DND-41 (cell line): ENCODE data around the gene PIP4K2A.
"Not testable (repeated sequence)": the region's sequence is repeated elsewhere in the genome, so short reads cannot be mapped to it uniquely, and the experiment has no call there.

Experiments used
- EZH2 ChIP-seq: IDR thresholded peaks from 3 replicates; pipeline ENCODE4 v1.6.1; 2012; ENCODE audit warnings: borderline replicate concordance, low read depth, mild to moderate bottlenecking, moderate library complexity, low read length, inconsistent platforms; ENCODE audit not compliant: severe bottlenecking
- TF ChIP-seq, protein P1 (sequence below): IDR thresholded peaks from 2 replicates; pipeline ENCODE4 v1.5.1; 2012; ENCODE audit warnings: borderline replicate concordance, low read length, moderate library complexity, mild to moderate bottlenecking; ENCODE audit not compliant: poor library complexity, severe bottlenecking; ENCODE audit errors: extremely low read depth

DNA sequence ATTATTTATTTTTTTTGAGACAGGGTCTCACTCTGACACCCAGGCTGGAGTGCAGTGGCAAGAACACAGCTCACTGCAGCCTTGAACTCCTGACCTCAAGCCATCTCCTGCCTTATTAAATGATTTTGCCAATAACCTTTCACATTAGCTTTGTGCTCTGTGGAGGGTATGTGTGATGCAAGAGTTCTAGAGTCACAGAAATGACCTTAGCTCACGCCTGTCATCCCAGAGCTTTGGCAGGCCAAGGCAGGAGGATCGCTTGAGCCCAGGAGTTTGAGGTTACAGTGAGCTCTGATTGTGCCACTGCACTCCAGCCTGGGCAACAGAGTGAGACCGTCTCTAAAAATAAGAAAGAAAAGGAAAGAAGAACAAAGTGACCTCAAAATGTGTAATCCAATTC, 4.3 kb upstream of the PIP4K2A start:
- TF ChIP-seq, protein P1, sequence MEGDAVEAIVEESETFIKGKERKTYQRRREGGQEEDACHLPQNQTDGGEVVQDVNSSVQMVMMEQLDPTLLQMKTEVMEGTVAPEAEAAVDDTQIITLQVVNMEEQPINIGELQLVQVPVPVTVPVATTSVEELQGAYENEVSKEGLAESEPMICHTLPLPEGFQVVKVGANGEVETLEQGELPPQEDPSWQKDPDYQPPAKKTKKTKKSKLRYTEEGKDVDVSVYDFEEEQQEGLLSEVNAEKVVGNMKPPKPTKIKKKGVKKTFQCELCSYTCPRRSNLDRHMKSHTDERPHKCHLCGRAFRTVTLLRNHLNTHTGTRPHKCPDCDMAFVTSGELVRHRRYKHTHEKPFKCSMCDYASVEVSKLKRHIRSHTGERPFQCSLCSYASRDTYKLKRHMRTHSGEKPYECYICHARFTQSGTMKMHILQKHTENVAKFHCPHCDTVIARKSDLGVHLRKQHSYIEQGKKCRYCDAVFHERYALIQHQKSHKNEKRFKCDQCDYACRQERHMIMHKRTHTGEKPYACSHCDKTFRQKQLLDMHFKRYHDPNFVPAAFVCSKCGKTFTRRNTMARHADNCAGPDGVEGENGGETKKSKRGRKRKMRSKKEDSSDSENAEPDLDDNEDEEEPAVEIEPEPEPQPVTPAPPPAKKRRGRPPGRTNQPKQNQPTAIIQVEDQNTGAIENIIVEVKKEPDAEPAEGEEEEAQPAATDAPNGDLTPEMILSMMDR = not testable (repeated sequence)
- TF ChIP-seq EZH2 = not testable (repeated sequence)
